Articular chondrocyte of knee joint (primary cell): ENCODE results near the gene NLGN2. TPM values are rescaled to one million over a fixed set of nuclear protein-coding genes. Genes with fewer than 3 reads are reported as not detected.

Experiments used
- total RNA-seq: library from RNA; depleted of rRNA; stranded (reverse); fragments of >200 nt; gene quantifications from 2 replicates; pipeline ENCODE4 v1.2.3, GENCODE V29; 2012

The NLGN2 gene
- 6.9 and 8.6 TPM in 2 replicates for total RNA-seq

GRCh38 chr17:7407485-7408251 lies at the start of gene NLGN2:
TSS of gene NLGN2 (plus strand) at chr17:7407845. CDS start at chr17:7408256, 411 bp downstream.

DNA sequence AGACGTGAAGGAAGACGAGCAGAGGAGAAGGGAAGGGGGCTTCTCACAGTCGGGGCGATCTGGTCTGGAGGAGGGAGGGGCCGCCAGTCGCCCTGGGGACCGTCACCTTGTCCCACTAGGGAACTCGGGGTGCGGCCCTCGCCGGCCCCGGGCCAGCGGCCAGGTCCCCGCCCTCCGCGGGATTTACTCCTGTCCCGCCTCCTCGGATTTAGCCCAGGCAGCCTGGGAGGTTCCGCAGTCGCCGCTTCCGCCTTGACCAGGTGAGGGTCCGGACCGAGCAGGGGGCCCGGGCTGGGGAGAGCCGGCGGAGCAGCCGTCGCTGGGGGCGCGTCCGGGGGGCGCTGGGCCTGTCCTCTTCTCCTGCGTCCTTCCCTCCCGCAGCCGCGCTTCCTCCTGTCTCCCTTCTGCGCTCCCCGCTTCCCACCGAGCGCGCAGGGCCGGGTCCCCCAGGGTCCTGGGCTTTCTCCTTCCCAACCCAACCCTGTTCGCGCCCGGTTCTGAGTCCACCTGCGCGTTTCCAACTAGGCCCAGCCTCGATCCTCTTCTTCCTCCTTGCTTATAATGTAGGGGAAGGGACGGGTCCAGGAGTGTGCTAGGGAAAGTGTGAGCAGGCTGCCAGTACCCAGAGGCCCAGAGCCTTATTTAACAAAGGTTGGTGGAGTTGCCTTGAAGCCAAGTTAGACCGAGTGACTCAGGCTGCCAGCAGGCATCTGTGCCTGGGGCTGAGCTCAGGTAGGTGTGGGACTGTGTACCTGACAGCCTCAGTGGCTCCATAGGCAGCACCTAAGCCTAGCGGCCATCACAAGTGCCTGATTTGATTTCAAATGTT lies 26.6 kb upstream of the NLGN2 start, which contains the start of gene TNK1:
TSS of gene TNK1 (plus strand) at position 235 of the 829 bp plus-strand sequence. CDS start 1,838 bp downstream, outside the sequence.

DNA sequence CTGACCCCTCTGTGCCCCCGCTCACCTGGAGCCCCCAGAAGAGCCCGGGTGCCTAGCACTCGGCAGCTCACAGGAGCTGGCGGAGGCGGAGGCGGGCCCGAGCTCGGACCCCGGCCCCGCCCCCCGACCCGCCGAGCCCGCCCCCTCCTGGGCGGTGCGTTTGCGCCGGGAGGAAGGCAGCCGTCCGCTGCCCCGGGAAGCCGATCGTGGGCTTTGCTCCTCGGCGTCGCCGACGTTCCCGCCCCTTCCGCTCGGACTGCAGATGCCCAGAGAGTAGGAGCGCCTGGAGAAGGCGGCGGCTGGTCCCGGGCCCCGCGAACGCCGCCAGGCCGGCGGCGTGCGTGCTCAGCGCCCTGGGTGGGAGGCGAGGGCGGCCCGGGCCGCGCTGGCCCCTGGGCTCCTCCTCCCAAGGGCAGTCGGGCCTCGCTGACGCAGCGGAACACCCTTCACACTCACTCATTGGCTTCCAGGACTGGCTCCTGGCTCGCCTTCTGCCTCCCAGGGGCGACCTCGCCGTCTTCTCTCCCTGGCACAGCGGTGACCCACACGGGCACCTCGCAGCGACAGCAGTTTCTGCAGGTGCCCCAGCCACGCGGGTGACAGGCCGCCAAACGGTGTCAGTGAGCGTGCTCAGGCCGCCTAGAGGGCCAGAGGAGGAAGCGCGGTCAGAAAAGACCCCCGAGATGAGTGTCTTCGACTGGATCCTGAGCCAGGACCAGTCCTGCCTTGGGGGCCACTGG lies 13.0 kb upstream of the NLGN2 start, which contains the start of gene PLSCR3:
TSS of gene PLSCR3 (minus strand) at position 74 of the 740 bp plus-strand sequence. CDS start 415 bp downstream, outside the sequence.

GRCh38 chr17:7403977-7404736 lies 3.5 kb upstream of the NLGN2 start, which contains the start of gene TMEM256:
TSS of gene TMEM256 (minus strand) at chr17:7404097. CDS start at chr17:7404084, 13 bp downstream.

GRCh38 chr17:7419819-7420610 lies 12.4 kb downstream of the NLGN2 start, which contains the start of gene SPEM1:
TSS of gene SPEM1 (plus strand) at chr17:7420324. CDS start at chr17:7420385, 61 bp downstream.

DNA sequence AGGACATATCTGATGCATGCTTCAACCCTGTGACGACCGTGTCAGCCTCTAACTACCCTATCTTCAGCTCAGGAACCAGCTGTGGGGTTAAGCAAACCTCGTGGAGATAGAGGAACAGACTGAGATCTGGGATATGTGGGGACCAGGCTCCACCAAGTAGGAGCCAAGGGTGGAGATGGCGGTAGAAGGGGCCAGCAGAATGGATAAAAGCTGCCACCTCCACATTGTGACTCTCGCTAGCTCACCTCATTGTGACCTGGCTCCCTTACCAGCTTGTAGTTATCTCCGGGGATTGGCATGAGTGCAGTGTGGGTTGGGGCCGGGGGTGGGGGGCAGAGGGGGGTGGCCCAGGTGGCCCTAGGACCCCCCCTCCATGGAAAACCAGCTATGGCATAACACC lies 17.7 kb downstream of the NLGN2 start, which contains the start of gene SPEM2:
TSS of gene SPEM2 (plus strand) at position 301 of the 400 bp plus-strand sequence. CDS start at position 374, 73 bp downstream.

DNA sequence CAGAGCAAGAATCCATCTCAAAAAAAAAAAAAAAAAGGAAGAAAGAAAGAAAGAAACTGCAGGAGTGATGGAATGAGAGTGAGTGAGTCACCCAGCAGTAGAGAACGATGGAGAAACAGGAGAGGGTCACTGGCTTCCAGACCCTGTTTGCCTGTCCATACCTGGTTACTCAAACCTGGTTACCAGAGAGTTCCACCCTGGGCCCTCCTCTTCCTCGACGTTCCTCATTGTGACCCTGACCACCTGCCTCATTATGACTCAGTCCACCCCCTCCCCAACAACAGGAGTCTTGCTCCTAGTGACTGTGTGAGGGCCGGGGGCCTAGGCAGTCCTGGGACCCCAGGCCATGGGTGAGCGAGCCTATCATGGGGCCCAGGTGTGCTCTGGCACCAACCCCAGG lies 20.9 kb downstream of the NLGN2 start, which contains the start of gene SPEM3:
TSS of gene SPEM3 (plus strand) at position 301 of the 400 bp plus-strand sequence. CDS start at position 347, 46 bp downstream.

DNA sequence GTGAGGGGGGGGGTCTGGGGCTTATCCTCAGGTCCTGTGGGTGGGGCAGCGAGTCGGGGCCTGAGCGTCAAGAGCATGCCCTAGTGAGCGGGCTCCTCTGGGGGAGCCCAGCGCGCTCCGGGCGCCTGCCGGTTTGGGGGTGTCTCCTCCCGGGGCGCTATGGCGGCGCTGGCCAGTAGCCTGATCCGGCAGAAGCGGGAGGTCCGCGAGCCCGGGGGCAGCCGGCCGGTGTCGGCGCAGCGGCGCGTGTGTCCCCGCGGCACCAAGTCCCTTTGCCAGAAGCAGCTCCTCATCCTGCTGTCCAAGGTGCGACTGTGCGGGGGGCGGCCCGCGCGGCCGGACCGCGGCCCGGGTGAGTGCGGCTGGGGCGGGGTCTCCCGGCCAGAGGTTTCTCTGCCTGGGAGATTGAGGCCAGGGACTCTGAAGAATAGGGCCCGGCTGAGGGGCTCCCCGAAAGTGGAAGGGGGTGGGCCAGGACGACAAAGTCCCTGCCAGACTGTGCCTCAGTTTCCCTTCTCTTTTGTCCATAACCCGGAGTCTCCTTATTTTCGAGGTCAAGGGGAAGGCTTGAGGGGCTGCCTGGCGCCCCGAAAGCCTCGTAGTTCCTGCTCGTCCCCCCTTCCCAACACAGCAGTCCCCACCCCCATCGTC lies 31.9 kb downstream of the NLGN2 start, which contains the start of gene FGF11:
TSS of gene FGF11 (plus strand) at position 51 of the 651 bp plus-strand sequence. CDS start at position 160, 109 bp downstream.

GRCh38 chr17:7444682-7445618 lies 37.3 kb downstream of the NLGN2 start, which contains the start of gene CHRNB1:
TSS of gene CHRNB1 (plus strand) at chr17:7445061. CDS start at chr17:7445128, 67 bp downstream.

Other genes with a start within 250 kb of the NLGN2 start
- gene ASGR1, start 228.5 kb upstream of the NLGN2 start, total RNA-seq, result 0.65 and 0.76 TPM in 2 replicates
- 7.7 and 8.8 TPM in 2 replicates for gene DLG4, start 188.0 kb upstream of the NLGN2 start, total RNA-seq
- gene ACADVL, start 187.9 kb upstream of the NLGN2 start, total RNA-seq, result 205 and 214 TPM in 2 replicates
- gene DVL2, start 173.3 kb upstream of the NLGN2 start, total RNA-seq, result 54.4 and 63.1 TPM in 2 replicates
- 34.4 and 38.5 TPM in 2 replicates for gene PHF23, start 168.4 kb upstream of the NLGN2 start, total RNA-seq
- gene GABARAP, start 165.4 kb upstream of the NLGN2 start, total RNA-seq, result 315 and 440 TPM in 2 replicates
- 30.1 and 39.5 TPM in 2 replicates for gene CTDNEP1, start 156.1 kb upstream of the NLGN2 start, total RNA-seq
- gene ELP5, start 155.6 kb upstream of the NLGN2 start, total RNA-seq, result 31.6 and 39.1 TPM in 2 replicates
- 2.4 and 2.7 TPM in 2 replicates for gene CLDN7, start 145.4 kb upstream of the NLGN2 start, total RNA-seq
- gene SLC2A4, start 126.1 kb upstream of the NLGN2 start, total RNA-seq, result 0.11 TPM in 1 of 2 replicates, not detected in the other
- 0.13 TPM in 1 of 2 replicates, not detected in the other for gene YBX2, start 113.2 kb upstream of the NLGN2 start, total RNA-seq
- gene EIF5A, start 100.2 kb upstream of the NLGN2 start, total RNA-seq, result 575 and 584 TPM in 2 replicates
- gene GPS2, start 92.5 kb upstream of the NLGN2 start, total RNA-seq, result 38.2 and 42.2 TPM in 2 replicates
- gene NEURL4, start 78.5 kb upstream of the NLGN2 start, total RNA-seq, result 7.7 and 13.2 TPM in 2 replicates
- gene ACAP1, start 71.3 kb upstream of the NLGN2 start, total RNA-seq, result 0.11 and 0.26 TPM in 2 replicates
- gene KCTD11, start 55.7 kb upstream of the NLGN2 start, total RNA-seq, result 8.9 and 11.2 TPM in 2 replicates
- not detected in 2 replicates for gene TMEM95, start 52.7 kb upstream of the NLGN2 start, total RNA-seq
- gene TNK1, start 26.8 kb upstream of the NLGN2 start, total RNA-seq, result 4.1 and 4.6 TPM in 2 replicates
- gene PLSCR3, start 13.3 kb upstream of the NLGN2 start, total RNA-seq, result 19.6 and 21.7 TPM in 2 replicates
- gene TMEM256, start 3.7 kb upstream of the NLGN2 start, total RNA-seq, result 30.4 and 56.3 TPM in 2 replicates
- not detected in 2 replicates for gene SPEM1, start 12.5 kb downstream of the NLGN2 start, total RNA-seq
- gene SPEM2, start 17.8 kb downstream of the NLGN2 start, total RNA-seq, result not detected in 2 replicates
- gene SPEM3, start 21.0 kb downstream of the NLGN2 start, total RNA-seq, result not detected in 2 replicates
- gene TMEM102, start 27.6 kb downstream of the NLGN2 start, total RNA-seq, result 2.5 and 2.8 TPM in 2 replicates
- 0.76 and 0.91 TPM in 2 replicates for gene FGF11, start 31.7 kb downstream of the NLGN2 start, total RNA-seq
- gene CHRNB1, start 37.2 kb downstream of the NLGN2 start, total RNA-seq, result 5.2 and 5.4 TPM in 2 replicates
- 40.2 and 41.4 TPM in 2 replicates for gene ZBTB4, start 71.8 kb downstream of the NLGN2 start, total RNA-seq
- not detected in 2 replicates for gene SLC35G6, start 73.6 kb downstream of the NLGN2 start, total RNA-seq
- gene POLR2A, start 76.5 kb downstream of the NLGN2 start, total RNA-seq, result 85.8 and 100.0 TPM in 2 replicates
- 11.6 and 16.1 TPM in 2 replicates for gene TNFSF12, start 141.2 kb downstream of the NLGN2 start, total RNA-seq
- 4.5 and 5.0 TPM in 2 replicates for gene TNFSF13, start 150.9 kb downstream of the NLGN2 start, total RNA-seq
- gene SENP3, start 154.1 kb downstream of the NLGN2 start, total RNA-seq, result 46.4 and 48.1 TPM in 2 replicates
- 102 and 116 TPM in 2 replicates for gene CD68, start 171.8 kb downstream of the NLGN2 start, total RNA-seq
- 93.2 and 97.4 TPM in 2 replicates for gene MPDU1, start 176.0 kb downstream of the NLGN2 start, total RNA-seq
- 0.11 and 0.26 TPM in 2 replicates for gene SOX15, start 182.2 kb downstream of the NLGN2 start, total RNA-seq
- 26.9 and 28.2 TPM in 2 replicates for gene FXR2, start 207.1 kb downstream of the NLGN2 start, total RNA-seq
- gene SAT2, start 220.0 kb downstream of the NLGN2 start, total RNA-seq, result 41.3 and 41.4 TPM in 2 replicates
- gene SHBG, start 222.3 kb downstream of the NLGN2 start, total RNA-seq, result 1.3 TPM in 1 of 2 replicates, not detected in the other
- not detected in 2 replicates for gene ATP1B2, start 243.1 kb downstream of the NLGN2 start, total RNA-seq